Endothelial cell of umbilical vein (primary cell): Measurements from ENCODE around the gene CIRBP. TPM values are rescaled to one million over a fixed set of nuclear protein-coding genes. Genes with fewer than 3 reads are reported as not detected.
A peak's percentile ranks its signal among the peaks of the same experiment; 100 is the strongest.

Experiments used
- BruUV-seq: library from RNA; stranded (reverse); fragments of 400-500 nt; replicated peaks from 2 replicates; lab custom pipeline; 2021; lab: Mats Ljungman, UMichigan
- CTCF ChIA-PET: fragments of 300-600, 350-600 bp; sonication (Branson Sonifier 250); formaldehyde crosslinking; loops from one replicate; lab custom pipeline; 2021; ENCODE audit warnings: antibody characterized with exemption, inconsistent platforms; lab: Charles Lee
- POLR2A ChIA-PET: fragments of 300-600, 350-600 bp; sonication (Branson Sonifier 250); formaldehyde crosslinking; loops from one replicate; lab custom pipeline; 2021; ENCODE audit warnings: antibody characterized with exemption, inconsistent platforms; lab: Charles Lee
- DNase-seq: peaks from one replicate; pipeline ENCODE4 v3.0.0-alpha.2; 2011; ENCODE audit warnings: low read depth, low spot score
- FAIRE-seq: peaks from 2 replicates; lab custom pipeline; 2011; peaks lifted over from hg19 to GRCh38; lab: Jason Lieb, UNC
- H2AFZ ChIP-seq: 2 replicates; pipeline ENCODE4 v1.6.0; 2012; ENCODE audit warnings: low read depth, low read length, control low read depth, inconsistent platforms
- H3K27ac ChIP-seq: 2 replicates; pipeline ENCODE4 v1.5.1; 2011; ENCODE audit warnings: low read depth, mild to moderate bottlenecking, control low read depth, low read length, moderate library complexity; ENCODE audit not compliant: insufficient read depth
- H3K27me3 ChIP-seq, 2 experiments: 2 replicates each; pipeline versions ENCODE4 v1.6.0 to v1.6.1; 2011; ENCODE audit warnings: low read length in 2 of 2, mixed read lengths in 1 of 2; ENCODE audit not compliant: control insufficient read depth in 2 of 2, insufficient read depth in 2 of 2
- H3K36me3 ChIP-seq, 2 experiments: 2 replicates in 1 of 2; 3 replicates in 1 of 2; pipeline ENCODE4 v1.5.1; 2011; ENCODE audit warnings: low read length in 2 of 2, mild to moderate bottlenecking in 1 of 2, moderate library complexity in 1 of 2; ENCODE audit not compliant: control insufficient read depth in 2 of 2, insufficient read depth in 2 of 2; ENCODE audit errors: extremely low read depth in 1 of 2
- H3K4me1 ChIP-seq: 3 replicates; pipeline ENCODE4 v1.5.1; 2011; ENCODE audit warnings: mild to moderate bottlenecking, low read length; ENCODE audit not compliant: control insufficient read depth, insufficient read depth; ENCODE audit errors: extremely low read depth
- H3K4me2 ChIP-seq: 2 replicates; pipeline ENCODE4 v1.6.1; 2011; ENCODE audit warnings: low read length, control low read depth, mixed read lengths; ENCODE audit not compliant: insufficient read depth
- H3K4me3 ChIP-seq, 3 experiments: fragments of 200-600 bp in 1 of 3; sonication (generic), shearing (Covaris generic) in 1 of 3; replicated peaks in 1 of 3; 2 replicates each; pipeline ENCODE4 v1.5.1; 2011 to 2016; ENCODE audit warnings: control low read depth in 3 of 3, low read length in 3 of 3, mild to moderate bottlenecking in 2 of 3, inconsistent platforms in 1 of 3, low read depth in 1 of 3, moderate library complexity in 1 of 3; ENCODE audit not compliant: insufficient read depth in 1 of 3
- H3K79me2 ChIP-seq: 2 replicates; pipeline ENCODE4 v1.6.0; 2012; ENCODE audit warnings: low read length, inconsistent platforms; ENCODE audit not compliant: control insufficient read depth, insufficient read depth
- H3K9ac ChIP-seq: replicated peaks from 2 replicates; pipeline ENCODE3; 2011; ENCODE audit warnings: low read length, control low read depth; ENCODE audit not compliant: insufficient read depth; ENCODE audit errors: extremely low read depth
- H3K9me1 ChIP-seq: replicated peaks from 3 replicates; pipeline ENCODE4 v1.6.0; 2011; ENCODE audit warnings: mild to moderate bottlenecking, low read length; ENCODE audit not compliant: control insufficient read depth, insufficient read depth; ENCODE audit errors: extremely low read depth
- H3K9me3 ChIP-seq: replicated peaks from 2 replicates; pipeline ENCODE4 v1.5.1; 2012; ENCODE audit warnings: low read length, inconsistent platforms; ENCODE audit not compliant: control insufficient read depth, insufficient read depth
- H4K20me1 ChIP-seq: replicated peaks from 2 replicates; pipeline ENCODE3; 2011; ENCODE audit warnings: mild to moderate bottlenecking, low read length; ENCODE audit not compliant: control insufficient read depth, insufficient read depth; ENCODE audit errors: extremely low read depth
- CTCF ChIP-seq, 2 donors: IDR thresholded peaks; 1 replicate in 1 of 2; 2 replicates in 1 of 2; pipeline ENCODE4 v1.5.1; 2011; ENCODE audit warnings: low read length in 2 of 2, mild to moderate bottlenecking in 2 of 2, moderate library complexity in 2 of 2, control low read depth in 1 of 2, inconsistent platforms in 1 of 2, low read depth in 1 of 2; ENCODE audit not compliant: insufficient read depth in 1 of 2; ENCODE audit errors: extremely low read depth in 1 of 2
- EZH2 ChIP-seq: IDR thresholded peaks from 2 replicates; pipeline ENCODE4 v1.6.1; 2012; ENCODE audit warnings: borderline replicate concordance, low read depth, mild to moderate bottlenecking, moderate library complexity, low read length, inconsistent platforms; ENCODE audit not compliant: severe bottlenecking
- FOS ChIP-seq: IDR thresholded peaks from 2 replicates; pipeline ENCODE4 v1.6.1; 2011; ENCODE audit warnings: mild to moderate bottlenecking, low read length, moderate library complexity, borderline replicate concordance; ENCODE audit not compliant: insufficient read depth
- GATA2 ChIP-seq: IDR thresholded peaks from 2 replicates; pipeline ENCODE4 v1.7.0; 2011; ENCODE audit warnings: low read depth, mild to moderate bottlenecking, moderate library complexity, mixed read lengths, low read length; ENCODE audit not compliant: insufficient read length, insufficient read depth
- JUN ChIP-seq: IDR thresholded peaks from 2 replicates; pipeline ENCODE4 v1.6.1; 2011; ENCODE audit warnings: borderline replicate concordance, low read depth; ENCODE audit not compliant: insufficient read length, insufficient read depth
- MAX ChIP-seq: IDR thresholded peaks from 2 replicates; pipeline ENCODE4 v1.6.1; 2011; ENCODE audit not compliant: insufficient read depth, insufficient read length
- MYC ChIP-seq: IDR thresholded peaks from one replicate; pipeline ENCODE4 v1.6.1; 2011; ENCODE audit warnings: mild to moderate bottlenecking, low read depth, low read length
- POLR2A ChIP-seq: IDR thresholded peaks from 2 replicates; pipeline ENCODE4 v1.6.1; 2012; ENCODE audit warnings: low read depth, mild to moderate bottlenecking, control low read depth, low read length
- POLR2AphosphoS5 ChIP-seq: IDR thresholded peaks from 2 replicates; pipeline ENCODE4 v1.6.1; 2012; ENCODE audit warnings: low read depth, mild to moderate bottlenecking, control low read depth, low read length, moderate library complexity; ENCODE audit not compliant: insufficient read depth
- dilution Hi-C: fragments of 300-500 bp; cut with MboI; formaldehyde crosslinking; loops from one replicate; pipeline ENCODE4 v1.15.0; 2019; ENCODE audit warnings: low sequenced_read_pairs; ENCODE audit not compliant: extremely low pct_ligation_motif_present
- intact Hi-C: fragments of 100-400 bp; cut with micrococcal nuclease; formaldehyde crosslinking; loops from one replicate; pipeline ENCODE4 v1.10.0; 2022
- polyA plus RNA-seq, 4 experiments: library from polyadenylated mRNA; depleted of rRNA in 3 of 4; stranded (reverse) in 3 of 4; unstranded in 1 of 4; fragments of >200 nt; gene quantifications; 2 replicates each; pipeline versions ENCODE4 v1.2.1 to v1.2.3, GENCODE V29; 2011 to 2012; ENCODE audit warnings: missing spikeins in 1 of 4
- total RNA-seq: library from RNA; stranded (reverse); gene quantifications from 2 replicates; pipeline ENCODE4 v1.2.3, GENCODE V29; 2021

CIRBP gene
- total and polyA plus RNA-seq, 2 donors (not counting 3 experiments of a cell fraction or from before 2014, with no cell fraction given): 225 to 439 TPM

GRCh38 chr19:1236576-1236975 lies 32.6 kb upstream of the CIRBP start:
- peak overlapping the region; percentile 69 for H3K9ac ChIP-seq
- FAIRE-seq (no peak), DNase-seq (no peak)
- dilution Hi-C loops (no loop called here), intact Hi-C loops (no loop called here)
- H3K4me1 ChIP-seq: peaks cover 13% of the 10 kb centered on the region
- peaks cover 0 to 17% of the 10 kb centered on the region in 2 experiments for H3K36me3 ChIP-seq
- no peaks in the 10 kb centered on the region for H3K79me2 ChIP-seq
- CTCF ChIA-PET: no interaction called here
- POLR2A ChIA-PET: no interaction called here
- H4K20me1 ChIP-seq: no peaks in the 10 kb centered on the region
- H2AFZ ChIP-seq: peak overlapping the region; percentile 48
- no TSS peak for BruUV-seq
- H3K27ac ChIP-seq: no peak overlapping the region
- peak overlapping the region; percentile 57 for H3K4me2 ChIP-seq
- no peaks in the 10 kb centered on the region for H3K9me1 ChIP-seq
- peak overlapping the region in 2 of 3 experiments; percentile 66 to 77 for H3K4me3 ChIP-seq
- TF ChIP-seq FOS (no peak), GATA2 (no peak), MYC (no peak), POLR2A (no peak), POLR2AphosphoS5 (no peak), MAX (no peak), EZH2 (no peak), CTCF (IDR thresholded peaks at IDR 0.05; ENCODE audit: extremely low read depth in 1 of 2, insufficient read depth in 1 of 2, low read depth in 1 of 2, low read length in 2 of 2) (no peak), JUN (no peak)
- no peaks in the 10 kb centered on the region for H3K9me3 ChIP-seq
- H3K27me3 ChIP-seq: no peaks in the 10 kb centered on the region
